HG03457 (cell line): Measurements from ENCODE around the gene TXN2.
"Not testable (repeated sequence)": the region's sequence is repeated elsewhere in the genome, so short reads cannot be mapped to it uniquely, and the experiment has no call there.

Experiments used
- ATAC-seq: cut with Tn5 transposase; IDR thresholded peaks from one replicate; pipeline ENCODE4 v1.9.1; 2021; ENCODE audit warnings: moderate number of reproducible peaks; ENCODE audit not compliant: unreplicated experiment

The TXN2 gene

DNA sequence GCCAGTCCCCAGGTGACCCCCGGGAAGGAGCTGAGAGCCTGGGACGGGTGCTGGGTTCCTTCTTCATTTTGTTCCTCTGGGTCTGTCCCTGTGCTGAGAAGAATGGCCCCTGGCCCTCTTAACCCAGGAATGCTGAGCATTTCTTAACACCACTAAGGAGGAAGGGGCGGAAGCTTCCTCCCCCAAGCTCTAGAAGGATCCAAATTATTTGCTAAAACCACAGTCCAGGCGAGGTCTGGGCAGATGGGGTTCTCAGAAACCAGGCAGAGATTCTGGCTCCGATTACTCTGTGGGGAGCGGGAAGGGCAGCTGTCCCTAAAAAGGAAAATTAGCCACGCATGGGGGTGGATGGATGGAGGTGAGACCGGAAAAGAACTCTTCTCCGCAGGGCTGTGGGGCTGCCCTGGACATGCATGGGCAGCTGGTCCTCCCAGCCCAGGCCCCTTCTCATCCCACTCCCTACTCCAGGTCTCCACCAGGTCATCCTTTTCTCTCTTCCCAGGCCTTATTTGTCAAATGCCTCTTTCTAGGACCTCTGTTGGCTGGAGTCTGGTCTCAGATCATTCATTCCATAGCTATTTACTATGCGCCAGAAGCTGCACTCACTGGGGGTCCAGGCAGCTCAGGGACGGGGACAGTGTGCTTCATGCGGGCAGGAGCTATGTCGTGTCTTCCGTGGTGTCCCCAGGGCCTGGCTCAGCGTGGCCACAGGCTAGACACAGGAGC lies 48.7 kb downstream of the TXN2 start:
- no peak for ATAC-seq

DNA sequence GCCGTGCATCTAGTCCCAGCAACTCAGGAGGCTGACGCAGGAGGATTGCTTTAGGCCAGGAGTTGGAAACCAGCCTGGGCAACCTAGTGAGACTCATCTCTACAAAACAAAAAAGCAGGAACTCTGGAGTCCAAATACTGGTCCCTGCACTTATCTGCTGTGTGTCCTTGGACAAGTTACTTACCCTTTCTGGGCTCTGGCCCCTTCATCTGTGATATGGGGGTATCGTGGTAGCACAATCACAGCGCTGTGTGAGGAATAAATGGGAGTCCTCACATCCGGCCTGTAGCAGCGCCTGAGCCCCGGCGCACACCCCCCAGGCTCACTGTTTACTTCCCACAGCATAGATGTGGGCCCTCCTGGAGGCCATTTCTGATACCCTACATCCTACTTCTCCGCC lies 49.5 kb downstream of the TXN2 start:
- no peak for ATAC-seq

DNA sequence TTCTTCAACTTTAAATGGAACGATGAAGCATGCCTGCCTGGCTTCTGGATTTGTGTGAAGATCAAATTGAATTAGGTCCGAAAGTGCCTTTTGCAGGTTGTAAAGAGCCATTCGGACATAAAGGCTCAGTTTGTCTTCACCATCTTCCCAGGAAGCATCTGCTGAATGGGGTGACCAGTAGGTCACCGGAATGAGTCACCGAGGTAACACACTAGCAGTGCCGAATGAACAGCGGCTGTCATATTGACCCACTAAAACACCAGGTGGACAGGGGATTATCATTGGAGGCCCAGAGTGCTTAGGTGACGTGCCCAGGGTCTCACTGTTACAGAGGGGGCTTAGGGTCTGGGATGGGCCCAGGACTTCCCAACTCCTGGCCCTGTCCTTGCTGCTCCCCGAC lies 50.6 kb downstream of the TXN2 start:
- ATAC-seq: no peak

DNA sequence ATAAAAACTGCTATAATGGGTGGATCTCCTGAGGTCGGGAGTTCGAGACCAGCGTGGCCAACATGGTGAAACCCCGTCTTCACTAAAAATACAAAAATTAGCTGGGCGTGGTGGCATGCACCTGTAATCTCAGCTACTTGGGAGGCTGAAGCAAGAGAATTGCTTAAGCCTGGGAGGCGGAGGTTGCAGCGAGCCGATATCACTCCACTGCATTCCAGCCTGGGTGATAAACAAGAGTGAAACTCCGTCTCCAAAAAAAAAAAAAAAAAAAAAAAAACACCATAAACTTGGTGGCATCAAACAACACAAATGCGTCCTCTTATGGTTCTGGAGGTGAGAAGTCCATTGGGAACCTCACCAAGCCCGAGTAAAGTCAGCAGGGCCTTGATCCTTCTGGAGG lies 53.5 kb downstream of the TXN2 start:
- not testable (repeated sequence) for ATAC-seq

DNA sequence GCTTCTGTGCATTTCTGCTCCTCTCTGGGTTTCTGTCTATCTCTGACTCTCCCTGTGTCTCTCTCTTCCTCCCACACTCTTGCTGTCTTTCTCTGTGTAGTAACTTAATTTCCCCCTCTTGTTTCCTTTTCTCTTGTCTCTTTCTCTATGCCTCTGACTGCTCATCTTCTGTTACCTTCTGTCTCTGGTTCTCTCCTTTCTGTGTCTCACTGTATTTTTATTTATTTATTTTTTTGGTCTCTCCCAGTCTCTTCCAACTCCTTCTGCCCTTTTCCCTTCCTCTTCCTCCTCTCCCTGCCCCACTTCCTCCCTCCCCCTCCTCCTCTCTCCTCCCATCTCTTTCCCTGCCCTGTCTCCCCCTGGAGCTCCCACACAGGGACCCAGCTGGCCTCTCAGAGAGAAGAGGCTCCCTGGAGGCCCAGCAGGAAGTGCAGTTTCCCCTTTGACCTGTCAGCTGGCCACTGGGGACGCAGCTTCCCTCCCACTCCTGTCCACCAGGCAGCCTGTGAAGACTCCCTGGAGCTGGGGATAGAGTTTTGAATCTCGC lies 55.4 kb downstream of the TXN2 start:
- no peak for ATAC-seq

DNA sequence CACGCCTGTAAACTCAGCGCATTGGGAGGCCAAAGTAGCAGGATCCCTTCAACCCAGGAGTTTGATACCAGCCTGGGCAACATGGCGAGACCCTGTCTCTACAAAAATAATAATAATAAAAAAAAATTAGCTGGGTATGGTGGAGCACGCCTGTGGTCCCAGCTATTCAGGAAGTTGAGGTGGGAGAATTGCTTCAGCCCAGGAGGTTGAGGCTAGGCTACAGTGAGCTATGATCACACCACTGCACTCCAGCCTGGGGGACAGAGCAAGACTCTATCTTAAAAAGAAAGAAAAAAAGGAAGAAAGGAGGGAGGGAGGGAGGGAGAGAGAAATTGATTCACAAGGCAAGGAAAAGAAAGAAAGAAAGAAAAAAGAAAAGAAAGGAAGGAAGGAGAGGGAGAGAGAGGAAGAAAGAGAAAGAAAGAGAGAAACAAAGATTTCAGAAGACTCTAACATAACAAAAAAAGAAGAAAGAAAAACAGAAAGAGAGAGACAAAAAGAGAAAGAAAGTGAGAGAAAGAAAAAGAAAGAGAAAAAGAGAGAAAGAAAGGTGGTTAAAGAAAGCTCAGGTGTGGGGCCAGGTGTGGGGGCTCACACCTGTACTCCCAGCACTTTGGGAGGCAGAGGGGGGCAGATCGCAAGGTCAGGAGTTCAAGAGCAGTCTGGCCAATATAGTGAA lies 56.4 kb downstream of the TXN2 start:
- no peak for ATAC-seq

DNA sequence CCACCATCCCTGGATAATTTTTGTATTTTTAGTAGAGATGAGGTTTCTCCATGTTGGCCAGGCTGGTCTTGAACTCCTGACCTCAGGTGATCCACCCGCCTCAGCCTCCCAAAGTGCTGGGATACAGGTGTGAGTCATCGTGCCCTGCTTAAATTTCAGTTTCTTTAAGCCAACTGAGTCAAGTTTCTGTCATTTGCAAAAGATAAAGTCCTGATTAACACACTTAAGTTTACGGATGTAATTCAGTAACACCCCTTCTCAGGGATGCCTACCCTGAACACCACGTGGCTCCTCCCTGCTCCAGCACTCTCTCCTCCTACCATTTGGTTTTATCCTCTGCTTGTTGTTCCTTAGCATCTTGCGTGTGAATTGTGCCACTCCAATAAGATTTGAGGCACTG lies 57.0 kb downstream of the TXN2 start:
- ATAC-seq: not testable (repeated sequence)

DNA sequence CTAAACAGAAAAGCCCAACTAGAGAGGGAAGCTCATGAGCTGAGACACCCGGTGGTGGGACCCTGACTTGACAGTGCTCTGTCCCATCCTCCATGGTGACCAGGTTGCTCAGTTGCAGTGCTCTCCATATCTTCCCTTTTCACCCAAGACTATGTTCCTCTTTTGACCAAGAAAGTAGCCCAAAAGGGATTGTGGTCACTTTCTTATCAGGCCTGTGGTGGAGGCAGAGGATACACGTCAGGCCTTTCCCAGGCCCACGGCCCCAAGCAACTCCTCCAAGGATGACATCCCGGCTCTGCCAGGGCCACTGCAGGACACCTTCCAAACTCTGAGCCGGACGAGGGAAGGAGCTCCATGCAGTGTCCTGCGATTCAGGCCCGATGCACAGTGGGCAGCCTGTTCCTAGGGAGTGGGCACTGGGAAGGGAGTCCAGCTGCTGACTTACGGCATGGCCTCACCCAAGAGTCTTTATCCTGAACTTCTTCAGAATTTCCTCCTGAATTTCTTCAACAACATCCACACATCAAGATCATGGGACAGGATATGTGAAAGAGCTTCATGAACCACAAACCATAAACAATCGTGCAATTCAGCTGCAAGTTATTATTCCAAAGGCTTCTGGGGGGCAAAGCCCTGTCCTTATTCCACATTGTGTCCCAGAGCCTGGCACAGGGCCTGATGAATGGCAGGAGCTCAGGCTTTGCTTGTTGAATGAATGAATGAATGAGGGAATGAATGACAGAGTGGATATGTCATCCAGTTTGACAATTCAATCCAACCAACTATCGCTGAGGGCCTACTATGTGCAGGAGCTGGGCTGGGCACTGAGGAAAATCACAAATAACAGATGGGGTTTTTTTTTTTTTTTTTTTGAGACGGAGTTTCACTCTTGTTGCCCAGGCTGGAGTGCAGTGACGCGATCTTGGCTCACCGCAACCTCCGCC lies 57.7 kb downstream of the TXN2 start:
- no peak for ATAC-seq

DNA sequence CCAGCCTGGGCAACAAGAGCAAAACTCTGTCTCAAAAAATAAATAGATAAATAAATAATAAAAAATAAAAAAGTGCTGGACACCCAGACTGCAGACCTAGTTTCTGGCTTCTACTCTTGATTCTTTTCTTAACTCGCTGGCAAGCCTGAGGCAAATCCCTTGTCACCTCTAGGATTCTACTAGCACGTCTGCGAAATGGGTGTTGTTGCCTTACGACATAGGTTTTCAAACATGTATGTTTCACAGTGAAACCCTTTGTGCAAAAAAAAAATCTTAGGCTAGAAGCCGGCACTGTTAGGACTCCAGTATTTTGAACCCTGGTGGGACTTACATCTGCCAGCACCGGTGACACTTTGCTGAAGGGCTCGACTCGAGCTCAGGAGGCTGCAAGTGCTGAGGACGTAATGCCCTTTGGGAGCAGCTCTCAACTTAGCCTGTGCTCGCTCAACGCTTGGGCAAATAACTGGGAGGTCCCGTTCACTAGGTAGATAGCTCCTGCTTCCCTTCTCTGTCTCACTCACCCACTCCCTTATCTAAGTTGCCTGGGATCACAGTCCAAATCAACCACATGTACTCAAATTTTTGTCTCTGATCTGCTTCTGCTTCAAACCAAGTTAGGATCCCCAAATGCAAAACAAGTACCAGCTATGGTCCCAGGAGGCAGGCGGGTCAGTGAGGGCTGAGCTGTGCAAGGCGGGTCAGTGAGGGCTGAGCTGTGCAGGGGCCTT lies 59.0 kb downstream of the TXN2 start:
- no peak for ATAC-seq

DNA sequence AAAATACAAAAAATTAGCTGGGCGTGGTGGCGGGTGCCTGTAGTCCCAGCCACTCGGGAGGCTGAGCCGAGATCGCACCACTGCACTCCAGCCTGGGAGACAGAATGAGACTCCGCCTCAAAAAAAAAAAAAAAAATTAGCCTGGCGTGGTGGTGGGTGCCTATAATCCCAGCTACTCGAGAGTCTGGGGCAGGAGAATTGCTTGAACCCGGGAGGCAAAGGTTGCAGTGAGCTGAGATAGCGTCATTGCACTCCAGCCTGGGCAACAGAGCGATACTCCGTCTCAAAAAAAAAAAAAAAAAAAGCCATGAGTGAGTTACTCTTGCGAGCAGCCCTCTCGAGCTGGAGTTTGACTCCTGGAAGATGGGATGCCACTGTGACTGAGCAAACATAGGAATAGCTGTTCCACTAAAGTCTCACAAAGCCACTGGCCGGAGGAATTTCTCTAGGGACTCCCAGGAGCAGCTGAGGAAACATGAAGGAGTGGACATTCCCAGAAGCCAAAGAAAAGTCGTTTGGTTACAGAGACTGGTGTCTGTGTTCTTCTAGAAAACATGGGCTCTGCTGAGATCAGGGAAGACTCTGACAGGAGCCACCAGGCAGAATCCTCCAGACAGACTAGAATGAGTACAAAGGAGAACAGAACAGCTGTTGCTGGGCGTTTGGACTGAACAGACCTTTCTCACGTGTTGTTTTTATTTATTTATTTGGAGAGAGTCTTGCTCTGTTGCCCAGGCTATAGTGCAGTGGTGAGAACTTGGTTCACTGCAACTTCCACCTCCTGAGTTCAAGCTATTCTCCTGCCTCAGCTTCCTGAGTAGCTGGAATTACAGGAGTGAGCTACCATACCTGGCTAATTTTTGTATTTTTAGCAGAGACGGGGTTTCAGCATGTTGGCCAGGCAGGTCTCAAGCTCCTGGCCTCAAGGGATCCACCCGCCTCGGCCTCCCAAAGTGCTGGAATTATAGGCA lies 61.2 kb downstream of the TXN2 start:
- ATAC-seq: no peak

DNA sequence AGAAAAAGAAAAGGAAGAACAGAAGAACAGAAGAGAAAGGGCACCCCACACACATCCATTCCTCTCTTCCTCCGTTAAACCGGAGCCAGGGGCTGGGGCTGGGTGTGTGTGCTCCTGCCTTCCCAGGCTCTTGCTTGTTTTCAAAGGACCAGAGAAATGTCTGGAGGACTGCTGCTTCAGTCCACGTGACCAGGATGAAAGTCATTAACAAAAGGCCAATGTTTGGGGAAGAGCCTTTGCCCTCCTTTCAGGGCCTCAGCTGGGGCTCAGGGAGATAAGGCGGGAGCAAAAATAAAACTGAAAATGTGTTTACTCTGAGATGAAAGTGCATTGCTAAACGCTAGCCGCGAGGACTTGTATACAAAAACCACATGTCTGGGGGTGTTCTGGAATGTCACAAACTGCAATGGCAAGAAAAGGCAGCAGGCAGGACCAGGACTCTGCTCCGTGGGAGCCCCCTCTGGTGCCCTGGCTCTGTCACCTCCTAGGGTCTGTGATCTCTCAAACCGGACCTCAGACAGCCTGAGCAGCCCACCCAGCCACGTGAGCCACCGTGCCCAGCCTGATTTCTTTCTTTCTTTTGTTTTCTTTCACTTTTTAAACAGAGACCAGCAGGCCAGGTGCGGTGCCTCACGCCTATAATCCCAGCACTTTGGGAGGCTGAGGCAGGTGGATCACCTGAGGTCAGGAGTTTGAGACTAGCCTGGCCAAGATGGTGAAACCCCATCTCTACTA lies 62.1 kb downstream of the TXN2 start:
- no peak for ATAC-seq

DNA sequence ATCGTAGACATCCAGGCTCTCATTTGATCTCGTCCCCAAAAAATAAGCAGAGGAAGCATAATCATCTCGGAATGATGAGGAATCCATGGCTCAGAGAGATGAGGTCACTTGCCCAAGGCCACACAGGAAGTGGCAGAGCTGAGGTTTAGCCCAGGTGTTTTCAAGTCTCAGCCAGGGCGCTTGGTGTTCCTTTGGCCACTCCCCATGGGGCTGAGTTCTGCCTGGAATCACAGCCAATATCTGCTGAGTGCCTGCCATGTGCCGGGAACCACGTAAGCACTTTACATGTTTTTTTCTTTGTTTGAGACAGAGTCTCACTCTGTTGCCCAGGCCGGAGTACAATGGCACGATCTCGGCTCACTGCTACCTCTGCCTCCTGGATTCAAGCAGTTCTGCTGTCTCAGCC lies 64.2 kb downstream of the TXN2 start:
- ATAC-seq: no peak
